ENCODE results near the gene PTPN9. TPM values are rescaled to one million over a fixed set of nuclear protein-coding genes. Genes with fewer than 3 reads are reported as not detected.
"Not testable (repeated sequence)": the region's sequence is repeated elsewhere in the genome, so short reads cannot be mapped to it uniquely, and the experiment has no call there.

Gene PTPN9
- total RNA-seq, 6 donors from 2014 or later, result 8.4 to 32.9 (median 22.7) TPM

GRCh38 chr15:75451674-75452363 is 127.3 kb downstream of the PTPN9 start, which contains the start of gene SIN3A:
TSS of gene SIN3A (minus strand) at chr15:75451690. CDS start at chr15:75430375, 21,315 bp downstream.
- Histone ChIP-seq H3K27me3 (no peaks in the 10 kb centered on the region), H3K4me3 (peak within 1 kb of the TSS; percentile 73 to 96 (median 88)), H3K9me3 (no peaks in the 10 kb centered on the region), H3K27ac (peak within 1 kb of the TSS; percentile 98 to 99 (median 99)), H3K36me3 (no peaks in the 10 kb centered on the region), H3K4me1 (peaks cover 27 to 54% (median 38%) of the 10 kb centered on the region in 4 donors)
- DNase-seq (peak; percentile 99 to 100), ATAC-seq (ENCODE audit: low FRiP score in 2 of 2) (peak; percentile 74 to 90)
- WGBS, 2 donors, result 0 to 2% methylated on average over 10 to 19 of the region's 39 CpGs
- peak in 1 of 4 donors; percentile 20 for TF ChIP-seq EP300 (IDR thresholded peaks at IDR 0.05)
- peak in 2 of 4 donors; percentile 14 to 67 for TF ChIP-seq POLR2A (IDR thresholded peaks at IDR 0.05)
- TF ChIP-seq POLR2AphosphoS5 (IDR thresholded peaks at IDR 0.05), result peak; percentile 3 to 66
- TF ChIP-seq, protein P1, sequence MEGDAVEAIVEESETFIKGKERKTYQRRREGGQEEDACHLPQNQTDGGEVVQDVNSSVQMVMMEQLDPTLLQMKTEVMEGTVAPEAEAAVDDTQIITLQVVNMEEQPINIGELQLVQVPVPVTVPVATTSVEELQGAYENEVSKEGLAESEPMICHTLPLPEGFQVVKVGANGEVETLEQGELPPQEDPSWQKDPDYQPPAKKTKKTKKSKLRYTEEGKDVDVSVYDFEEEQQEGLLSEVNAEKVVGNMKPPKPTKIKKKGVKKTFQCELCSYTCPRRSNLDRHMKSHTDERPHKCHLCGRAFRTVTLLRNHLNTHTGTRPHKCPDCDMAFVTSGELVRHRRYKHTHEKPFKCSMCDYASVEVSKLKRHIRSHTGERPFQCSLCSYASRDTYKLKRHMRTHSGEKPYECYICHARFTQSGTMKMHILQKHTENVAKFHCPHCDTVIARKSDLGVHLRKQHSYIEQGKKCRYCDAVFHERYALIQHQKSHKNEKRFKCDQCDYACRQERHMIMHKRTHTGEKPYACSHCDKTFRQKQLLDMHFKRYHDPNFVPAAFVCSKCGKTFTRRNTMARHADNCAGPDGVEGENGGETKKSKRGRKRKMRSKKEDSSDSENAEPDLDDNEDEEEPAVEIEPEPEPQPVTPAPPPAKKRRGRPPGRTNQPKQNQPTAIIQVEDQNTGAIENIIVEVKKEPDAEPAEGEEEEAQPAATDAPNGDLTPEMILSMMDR (IDR thresholded peaks at IDR 0.05), result peak in 1 of 6 experiments; percentile 6

GRCh38 chr15:75451202-75451673 is 127.9 kb downstream of the PTPN9 start:
- TF ChIP-seq POLR2A (IDR thresholded peaks at IDR 0.05), result peak in 1 of 4 donors; percentile 29
- TF ChIP-seq EP300 (IDR thresholded peaks at IDR 0.05), result no peak
- peak in 1 of 2 donors; percentile 4 for TF ChIP-seq POLR2AphosphoS5 (IDR thresholded peaks at IDR 0.05)
- TF ChIP-seq, protein P1 (IDR thresholded peaks at IDR 0.05), result no peak
- Histone ChIP-seq H3K4me1 (peaks cover 27 to 54% (median 33%) of the 10 kb centered on the region in 4 donors), H3K36me3 (no peaks in the 10 kb centered on the region), H3K27me3 (no peaks in the 10 kb centered on the region), H3K4me3 (peak overlapping the region; percentile 73 to 96 (median 88)), H3K9me3 (no peaks in the 10 kb centered on the region), H3K27ac (peak overlapping the region; percentile 98 to 99 (median 99))
- ATAC-seq (ENCODE audit: low FRiP score in 2 of 2), result no peak
- peak in 1 of 2 donors; percentile 94 for DNase-seq
- WGBS, 2 donors, result 2% methylated on average over 11 of the region's 45 CpGs; no CpG with 5 or more reads in 1 of the 2 donors

DNA sequence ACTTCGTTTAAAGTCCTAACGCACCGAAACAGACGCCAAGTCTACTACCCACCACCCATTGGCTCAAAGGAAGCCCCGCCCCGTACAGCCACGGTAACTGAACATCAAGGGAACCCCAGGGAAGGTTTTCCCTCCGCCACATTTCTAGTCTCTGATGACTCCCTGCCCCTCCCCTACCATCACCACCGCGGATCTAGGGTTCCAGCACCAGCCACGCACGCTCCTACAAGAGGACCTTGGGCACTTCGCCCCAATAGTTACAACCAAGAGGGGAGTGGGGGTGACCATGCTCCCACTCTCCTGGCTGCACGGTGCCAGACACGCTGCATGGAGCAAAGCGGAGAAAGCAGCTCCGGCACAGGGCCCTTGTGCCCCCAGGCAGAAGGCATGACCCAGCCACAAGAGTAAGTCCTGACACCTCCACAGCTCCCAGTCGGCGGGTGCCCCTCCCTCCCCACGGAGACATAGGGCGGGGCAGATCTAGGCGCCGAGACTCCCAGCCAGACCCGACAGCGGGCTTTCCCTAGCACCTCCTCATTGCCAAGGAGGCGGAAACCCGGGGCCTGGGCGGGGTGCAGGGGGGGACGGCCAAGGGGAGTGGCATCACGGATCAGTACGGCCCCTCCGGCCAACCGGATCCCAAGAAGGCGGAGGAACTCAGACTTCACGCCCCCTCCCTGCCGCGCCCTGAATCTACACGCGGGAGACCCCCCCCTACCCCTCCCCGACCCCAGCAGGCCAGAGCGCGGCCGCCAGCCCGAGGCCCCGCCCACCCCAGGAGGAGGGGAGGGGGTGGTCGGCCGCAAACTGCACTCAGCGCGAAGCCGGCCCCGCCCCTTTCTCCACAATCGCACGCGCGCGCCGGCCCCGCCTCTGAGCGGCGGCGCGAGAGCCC is 128.6 kb downstream of the PTPN9 start:
- ATAC-seq (ENCODE audit: low FRiP score in 2 of 2), result peak; percentile 71 to 82

DNA sequence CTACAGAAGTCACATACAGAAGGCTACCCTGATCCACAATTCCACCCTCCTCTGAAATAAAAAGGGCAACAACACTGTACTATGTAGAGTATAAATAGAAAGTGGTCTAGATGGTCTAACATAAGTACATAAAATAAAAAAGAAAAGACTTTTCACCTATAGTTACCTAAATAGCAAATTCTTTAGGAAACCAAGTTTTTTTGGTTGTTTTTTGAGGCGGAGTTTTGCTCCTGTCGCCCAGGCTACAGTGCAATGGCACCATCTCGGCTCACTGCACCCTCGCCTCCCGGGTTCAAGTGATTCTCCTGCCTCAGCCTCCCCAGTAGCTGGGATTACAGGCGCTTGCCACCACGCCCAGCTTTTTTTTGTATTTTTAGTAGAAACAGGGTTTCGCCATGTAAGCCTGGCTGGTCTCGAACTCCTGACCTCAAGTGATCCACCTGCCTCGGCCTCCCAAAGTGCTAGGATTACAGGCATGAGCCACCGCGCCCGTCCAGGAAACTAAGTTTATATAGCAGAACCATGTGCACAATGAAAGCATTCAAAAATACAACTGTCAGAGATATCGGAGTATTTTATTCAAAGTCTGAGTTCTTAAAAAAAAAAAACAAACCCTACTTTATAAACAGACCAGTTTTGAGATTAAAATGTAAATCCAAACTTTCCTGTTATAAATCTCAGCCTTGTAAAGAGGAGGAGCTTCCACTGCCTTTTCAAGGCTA is 129.4 kb downstream of the PTPN9 start:
- H3K9me3 ChIP-seq, result no peaks in the 10 kb centered on the region
- peak overlapping the region; percentile 98 to 99 (median 99) for H3K27ac ChIP-seq
- ATAC-seq (ENCODE audit: low FRiP score in 2 of 2) (no peak), DNase-seq (no peak)
- TF ChIP-seq EP300 (IDR thresholded peaks at IDR 0.05), result no peak
- TF ChIP-seq, protein P1 (IDR thresholded peaks at IDR 0.05), result no peak
- TF ChIP-seq POLR2AphosphoS5 (IDR thresholded peaks at IDR 0.05), result no peak
- no peak for TF ChIP-seq POLR2A (IDR thresholded peaks at IDR 0.05)
- H3K4me3 ChIP-seq, result peak overlapping the region in 3 of 4 donors; percentile 88 to 96 (median 88)
- H3K36me3 ChIP-seq, result no peaks in the 10 kb centered on the region
- no peaks in the 10 kb centered on the region for H3K27me3 ChIP-seq
- peaks cover 25 to 56% (median 32%) of the 10 kb centered on the region in 4 donors for H3K4me1 ChIP-seq
- WGBS, 2 donors, result 51 to 52% methylated on average over 14 of the region's 14 CpGs

More for the DNA sequence above, 128.6 kb downstream of the PTPN9 start:
- no peaks in the 10 kb centered on the region for H3K27me3 ChIP-seq
- H3K4me3 ChIP-seq, result peak overlapping the region; percentile 73 to 96 (median 88)
- H3K9me3 ChIP-seq, result no peaks in the 10 kb centered on the region
- no peaks in the 10 kb centered on the region for H3K36me3 ChIP-seq
- DNase-seq, result peak; percentile 97 to 98
- H3K4me1 ChIP-seq, result peaks cover 25 to 56% (median 32%) of the 10 kb centered on the region in 4 donors
- WGBS, 2 donors, result 0% methylated on average over 11 to 36 of the region's 62 CpGs
- TF ChIP-seq EP300 (IDR thresholded peaks at IDR 0.05), result no peak
- TF ChIP-seq POLR2AphosphoS5 (IDR thresholded peaks at IDR 0.05), result peak in 1 of 2 donors; percentile 49
- peak in 1 of 4 donors; percentile 10 for TF ChIP-seq POLR2A (IDR thresholded peaks at IDR 0.05)
- TF ChIP-seq, protein P1 (IDR thresholded peaks at IDR 0.05), result no peak
- peak overlapping the region; percentile 98 to 99 (median 99) for H3K27ac ChIP-seq

DNA sequence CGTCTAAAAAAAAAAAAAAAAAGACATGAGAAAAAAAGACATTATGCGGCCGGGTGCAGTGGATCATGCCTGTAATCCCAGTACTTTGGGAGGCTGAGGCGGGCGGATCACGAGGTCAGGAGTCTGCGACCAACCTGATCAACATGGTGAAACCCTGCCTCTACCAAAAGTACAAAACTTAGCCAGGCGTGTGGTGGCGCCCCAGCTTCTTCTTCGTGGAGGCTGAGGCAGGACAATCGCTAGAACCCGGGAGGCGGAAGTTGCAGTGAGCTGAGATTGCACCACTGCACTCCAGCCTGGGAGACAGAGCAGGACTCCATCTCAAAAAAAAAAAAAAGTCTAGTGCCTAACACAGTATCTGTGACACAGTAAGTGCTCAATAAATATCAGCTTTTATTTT is 130.9 kb downstream of the PTPN9 start:
- not testable (repeated sequence) for ATAC-seq (ENCODE audit: low FRiP score in 2 of 2)

More for the DNA sequence above, 130.9 kb downstream of the PTPN9 start:
- DNase-seq, result peak in 1 of 2 donors; percentile 51
- not testable (repeated sequence) for H3K9me3 ChIP-seq, H3K27me3 ChIP-seq, H3K36me3 ChIP-seq, H3K4me3 ChIP-seq, H3K27ac ChIP-seq
- 78 to 88% methylated on average over 12 to 13 of the region's 13 CpGs for WGBS, 2 donors
- H3K4me1 ChIP-seq, result peaks cover 25 to 58% (median 37%) of the 10 kb centered on the region in 4 donors
